GM12874 (cell line): ENCODE measurements around the gene TIPIN.

Source experiments
- TF ChIP-seq, protein P1 (sequence below): IDR thresholded peaks from 2 replicates; pipeline ENCODE4 v1.5.1; 2011; ENCODE audit warnings: low read depth, mild to moderate bottlenecking, control low read depth, low read length, moderate library complexity; ENCODE audit not compliant: insufficient read depth

TIPIN gene

GRCh38 chr15:66401130-66402021, 44.9 kb upstream of the TIPIN start:
- TF ChIP-seq, protein P1, sequence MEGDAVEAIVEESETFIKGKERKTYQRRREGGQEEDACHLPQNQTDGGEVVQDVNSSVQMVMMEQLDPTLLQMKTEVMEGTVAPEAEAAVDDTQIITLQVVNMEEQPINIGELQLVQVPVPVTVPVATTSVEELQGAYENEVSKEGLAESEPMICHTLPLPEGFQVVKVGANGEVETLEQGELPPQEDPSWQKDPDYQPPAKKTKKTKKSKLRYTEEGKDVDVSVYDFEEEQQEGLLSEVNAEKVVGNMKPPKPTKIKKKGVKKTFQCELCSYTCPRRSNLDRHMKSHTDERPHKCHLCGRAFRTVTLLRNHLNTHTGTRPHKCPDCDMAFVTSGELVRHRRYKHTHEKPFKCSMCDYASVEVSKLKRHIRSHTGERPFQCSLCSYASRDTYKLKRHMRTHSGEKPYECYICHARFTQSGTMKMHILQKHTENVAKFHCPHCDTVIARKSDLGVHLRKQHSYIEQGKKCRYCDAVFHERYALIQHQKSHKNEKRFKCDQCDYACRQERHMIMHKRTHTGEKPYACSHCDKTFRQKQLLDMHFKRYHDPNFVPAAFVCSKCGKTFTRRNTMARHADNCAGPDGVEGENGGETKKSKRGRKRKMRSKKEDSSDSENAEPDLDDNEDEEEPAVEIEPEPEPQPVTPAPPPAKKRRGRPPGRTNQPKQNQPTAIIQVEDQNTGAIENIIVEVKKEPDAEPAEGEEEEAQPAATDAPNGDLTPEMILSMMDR, result 0 out of 2 replicates have a peak, but pooled peaks have one; percentile 1

DNA sequence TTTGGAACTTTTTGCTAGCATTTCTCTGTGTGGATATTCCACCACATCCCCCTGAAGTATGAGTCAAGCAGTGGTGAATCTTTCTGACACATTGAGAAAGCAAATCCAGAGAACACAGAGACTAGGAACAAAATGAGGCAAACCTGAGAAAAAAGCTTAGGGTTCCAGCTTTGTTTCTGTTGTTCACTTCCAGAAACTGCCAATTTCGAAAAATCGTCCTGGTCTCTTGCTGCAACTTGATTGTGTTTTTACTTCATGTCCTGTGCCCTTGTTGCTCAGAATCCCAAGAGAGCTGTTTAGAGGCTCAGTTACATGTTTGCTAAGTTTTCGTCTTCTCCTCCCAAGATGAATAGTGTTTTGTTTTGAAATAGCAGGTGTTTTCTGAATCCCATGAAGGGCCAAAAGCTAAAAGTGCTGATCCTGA, 43.9 kb upstream of the TIPIN start:
- TF ChIP-seq, protein P1, result no peak

GRCh38 chr15:66399276-66399675, 42.8 kb upstream of the TIPIN start:
- TF ChIP-seq, protein P1, result no peak

- TF ChIP-seq, protein P1, result no peak
Measured at GRCh38 chr15:66394915-66395314, 38.4 kb upstream of the TIPIN start.

DNA sequence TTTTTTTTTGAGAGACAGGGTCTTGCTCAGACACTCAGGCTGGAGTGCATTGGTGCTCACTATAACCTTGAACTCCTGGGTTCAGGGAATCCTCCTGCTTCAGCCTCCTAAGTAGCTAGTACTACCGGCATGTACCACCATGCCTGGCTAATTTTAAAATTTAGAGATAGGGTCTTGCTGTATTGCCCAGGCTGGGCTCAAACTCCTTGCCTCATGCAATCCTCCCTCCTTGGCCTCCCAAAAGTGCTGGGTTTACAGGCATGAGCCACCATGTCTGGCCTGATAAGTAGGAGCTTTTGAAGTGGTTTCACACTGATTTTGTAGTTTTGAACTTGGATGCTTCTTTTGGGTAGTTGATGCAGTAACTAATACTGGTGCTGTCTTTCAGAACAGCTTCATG, 38.0 kb upstream of the TIPIN start:
- TF ChIP-seq, protein P1, result no peak

GRCh38 chr15:66390678-66391077, 34.2 kb upstream of the TIPIN start:
- TF ChIP-seq, protein P1, result no peak

- TF ChIP-seq, protein P1, result no peak
Measured at GRCh38 chr15:66389859-66390381, 33.4 kb upstream of the TIPIN start.
